Measurements from ENCODE around the gene ZNF441. TPM values are rescaled to one million over a fixed set of nuclear protein-coding genes. Genes with fewer than 3 reads are reported as not detected.

The ZNF441 gene
- total RNA-seq, 2 donors from 2014 or later = 2.2 to 4.4 TPM

DNA sequence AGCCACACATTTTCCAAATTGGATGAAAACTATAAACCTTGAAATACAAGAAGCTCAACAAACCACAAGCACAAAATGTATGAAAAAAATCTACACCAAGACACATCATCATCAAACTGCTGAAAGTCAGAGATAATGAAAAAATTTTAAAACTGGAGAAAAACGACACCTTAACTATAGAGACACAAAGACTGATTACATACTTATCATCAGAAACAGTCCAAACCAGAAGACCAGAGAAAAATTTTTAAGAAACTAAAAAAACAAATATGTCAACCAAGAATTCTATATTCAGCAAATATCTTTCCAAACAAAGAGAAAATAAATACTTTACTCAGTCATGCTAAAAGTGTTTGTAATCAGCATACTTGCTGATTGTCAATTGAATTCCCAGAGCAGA is 19.5 kb upstream of the ZNF441 start:
- WGBS, 2 experiments (ENCODE audit: insufficient coverage in 1 of 2, insufficient read length in 1 of 2) = 47 to 63% methylated on average over 1 of the region's 1 CpG
- Mint-ChIP-seq H3K9me3 (peaks cover 56% of the 10 kb centered on the region), H3K4me1 (no peaks in the 10 kb centered on the region), H3K27ac (no peak overlapping the region), H3K27me3 (ENCODE audit: insufficient read depth) (peaks cover 4% of the 10 kb centered on the region), H3K36me3 (ENCODE audit: low read depth) (no peaks in the 10 kb centered on the region), H3K4me3 (no peak overlapping the region)
- H3K4me1 ChIP-seq (ENCODE audit: control insufficient read depth, insufficient read depth, low read length) = no peaks in the 10 kb centered on the region
- DNase-seq = no peak
- H3K27ac ChIP-seq (ENCODE audit: low read depth, low read length) = no peak overlapping the region
- peaks cover 34% of the 10 kb centered on the region for H3K9me3 ChIP-seq (ENCODE audit: control insufficient read depth, low read length)
- H3K9ac ChIP-seq (ENCODE audit: extremely low read depth, low read length, poor library complexity, severe bottlenecking) = no peak overlapping the region
- no peaks in the 10 kb centered on the region for H3K36me3 ChIP-seq (ENCODE audit: control insufficient read depth, insufficient read depth, low read length)
- TF ChIP-seq, protein P1, sequence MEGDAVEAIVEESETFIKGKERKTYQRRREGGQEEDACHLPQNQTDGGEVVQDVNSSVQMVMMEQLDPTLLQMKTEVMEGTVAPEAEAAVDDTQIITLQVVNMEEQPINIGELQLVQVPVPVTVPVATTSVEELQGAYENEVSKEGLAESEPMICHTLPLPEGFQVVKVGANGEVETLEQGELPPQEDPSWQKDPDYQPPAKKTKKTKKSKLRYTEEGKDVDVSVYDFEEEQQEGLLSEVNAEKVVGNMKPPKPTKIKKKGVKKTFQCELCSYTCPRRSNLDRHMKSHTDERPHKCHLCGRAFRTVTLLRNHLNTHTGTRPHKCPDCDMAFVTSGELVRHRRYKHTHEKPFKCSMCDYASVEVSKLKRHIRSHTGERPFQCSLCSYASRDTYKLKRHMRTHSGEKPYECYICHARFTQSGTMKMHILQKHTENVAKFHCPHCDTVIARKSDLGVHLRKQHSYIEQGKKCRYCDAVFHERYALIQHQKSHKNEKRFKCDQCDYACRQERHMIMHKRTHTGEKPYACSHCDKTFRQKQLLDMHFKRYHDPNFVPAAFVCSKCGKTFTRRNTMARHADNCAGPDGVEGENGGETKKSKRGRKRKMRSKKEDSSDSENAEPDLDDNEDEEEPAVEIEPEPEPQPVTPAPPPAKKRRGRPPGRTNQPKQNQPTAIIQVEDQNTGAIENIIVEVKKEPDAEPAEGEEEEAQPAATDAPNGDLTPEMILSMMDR (conservative IDR thresholded peaks at IDR 0.05) = no peak
- no peak overlapping the region for H3K4me3 ChIP-seq (ENCODE audit: low read length)
- H3K27me3 ChIP-seq (ENCODE audit: control insufficient read depth, insufficient read depth, low read length, poor library complexity, severe bottlenecking) = no peaks in the 10 kb centered on the region

DNA sequence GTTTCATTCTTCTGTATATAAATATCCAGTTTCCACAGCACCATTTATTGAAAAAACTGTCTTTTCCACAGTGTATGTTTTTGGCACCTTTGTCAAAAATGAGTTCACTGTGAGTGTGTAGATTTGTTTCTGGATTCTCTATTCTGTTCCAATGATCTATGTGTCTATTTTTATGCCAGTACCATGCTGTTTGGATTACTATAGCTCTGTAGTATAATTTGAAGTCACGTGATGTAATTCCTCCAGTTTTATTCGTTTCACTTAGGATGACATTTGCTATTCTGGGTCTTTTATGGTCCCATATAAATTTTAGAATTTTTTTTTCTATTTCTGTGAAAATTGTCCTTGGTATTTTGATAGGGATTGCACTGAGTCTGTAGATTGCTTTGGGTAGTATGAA is 17.0 kb upstream of the ZNF441 start:
- no peak overlapping the region for H3K4me3 Mint-ChIP-seq
- Histone ChIP-seq H3K36me3 (ENCODE audit: control insufficient read depth, insufficient read depth, low read length) (no peaks in the 10 kb centered on the region), H3K27ac (ENCODE audit: low read depth, low read length) (no peak overlapping the region), H3K4me1 (ENCODE audit: control insufficient read depth, insufficient read depth, low read length) (no peaks in the 10 kb centered on the region), H3K27me3 (ENCODE audit: control insufficient read depth, insufficient read depth, low read length, poor library complexity, severe bottlenecking) (no peaks in the 10 kb centered on the region), H3K9ac (ENCODE audit: extremely low read depth, low read length, poor library complexity, severe bottlenecking) (no peak overlapping the region), H3K4me3 (ENCODE audit: low read length) (no peak overlapping the region), H3K9me3 (ENCODE audit: control insufficient read depth, low read length) (peaks cover 34% of the 10 kb centered on the region)
- no peaks in the 10 kb centered on the region for H3K36me3 Mint-ChIP-seq (ENCODE audit: low read depth)
- H3K9me3 Mint-ChIP-seq = peaks cover 75% of the 10 kb centered on the region
- DNase-seq = no peak
- no peak overlapping the region for H3K27ac Mint-ChIP-seq
- peaks cover 4% of the 10 kb centered on the region for H3K27me3 Mint-ChIP-seq (ENCODE audit: insufficient read depth)
- TF ChIP-seq, protein P1 (conservative IDR thresholded peaks at IDR 0.05) = no peak
- H3K4me1 Mint-ChIP-seq = no peaks in the 10 kb centered on the region
- WGBS, 2 experiments (ENCODE audit: insufficient coverage in 1 of 2, insufficient read length in 1 of 2) = 56 to 80% methylated on average over 2 of the region's 2 CpGs

DNA sequence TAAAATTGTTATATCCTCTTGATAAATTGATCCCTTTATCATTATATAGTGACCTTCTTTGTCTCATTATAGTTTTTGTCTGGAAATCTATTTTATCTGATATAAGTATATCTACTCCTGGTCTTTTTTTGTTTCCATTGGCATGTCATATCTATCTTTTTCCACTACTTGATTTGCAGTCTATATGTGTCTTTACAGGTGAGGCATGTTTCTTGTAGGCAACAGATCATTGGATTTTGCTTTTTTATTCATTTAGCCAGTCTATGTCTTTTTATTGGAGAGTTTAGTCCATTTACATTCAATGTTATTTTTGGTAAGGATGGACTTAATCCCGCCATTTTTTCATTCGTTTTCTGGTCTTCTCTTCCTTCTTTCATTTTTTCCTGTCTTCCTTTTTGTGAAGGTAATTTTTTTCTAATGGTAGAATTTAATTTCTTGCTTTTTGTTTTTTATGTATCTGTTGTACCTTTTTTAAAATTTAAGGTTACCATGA is 14.5 kb upstream of the ZNF441 start:
- no peak for DNase-seq
- no peaks in the 10 kb centered on the region for H3K4me1 Mint-ChIP-seq
- no peak overlapping the region for H3K27ac Mint-ChIP-seq
- Histone ChIP-seq H3K4me3 (ENCODE audit: low read length) (no peak overlapping the region), H3K4me1 (ENCODE audit: control insufficient read depth, insufficient read depth, low read length) (no peaks in the 10 kb centered on the region), H3K27ac (ENCODE audit: low read depth, low read length) (no peak overlapping the region), H3K27me3 (ENCODE audit: control insufficient read depth, insufficient read depth, low read length, poor library complexity, severe bottlenecking) (no peaks in the 10 kb centered on the region), H3K9me3 (ENCODE audit: control insufficient read depth, low read length) (peaks cover 40% of the 10 kb centered on the region), H3K36me3 (ENCODE audit: control insufficient read depth, insufficient read depth, low read length) (no peaks in the 10 kb centered on the region), H3K9ac (ENCODE audit: extremely low read depth, low read length, poor library complexity, severe bottlenecking) (no peak overlapping the region)
- WGBS, 2 experiments (ENCODE audit: insufficient coverage in 1 of 2, insufficient read length in 1 of 2) = 100% methylated on average over 1 of the region's 2 CpGs; no CpG with 5 or more reads in 1 of the 2 experiments
- H3K27me3 Mint-ChIP-seq (ENCODE audit: insufficient read depth) = peaks cover 6% of the 10 kb centered on the region
- H3K36me3 Mint-ChIP-seq (ENCODE audit: low read depth) = peaks cover 2% of the 10 kb centered on the region
- peaks cover 85% of the 10 kb centered on the region for H3K9me3 Mint-ChIP-seq
- TF ChIP-seq, protein P1 (conservative IDR thresholded peaks at IDR 0.05) = no peak
- H3K4me3 Mint-ChIP-seq = no peak overlapping the region

Measured in endodermal cell (in vitro differentiated cells).